BJ (cell line): ENCODE measurements around the gene ASB16. TPM values are rescaled to one million over a fixed set of nuclear protein-coding genes. Genes with fewer than 3 reads are reported as not detected.

Experiments used
- CTCF ChIA-PET: fragments of 350-600 bp; formaldehyde crosslinking; extraction: SDS; loops from one replicate; lab custom pipeline; 2021; ENCODE audit warnings: antibody characterized with exemption, inconsistent platforms; lab: Yijun Ruan, JAX
- POLR2A ChIA-PET: fragments of 300-600 bp; sonication (Branson Sonifier 250); formaldehyde crosslinking; extraction: SDS; loops from one replicate; lab custom pipeline; 2021; ENCODE audit warnings: antibody characterized with exemption; lab: Charles Lee
- DNase-seq: peaks from one replicate; pipeline ENCODE4 v3.0.0-alpha.2; 2011; ENCODE audit warnings: low read depth
- H3K27me3 ChIP-seq: 2 replicates; pipeline ENCODE4 v1.6.0; 2011; ENCODE audit warnings: low read length; ENCODE audit not compliant: control insufficient read depth, insufficient read depth
- H3K36me3 ChIP-seq: 2 replicates; pipeline ENCODE4 v1.5.1; 2011; ENCODE audit warnings: low read length; ENCODE audit not compliant: control insufficient read depth, insufficient read depth
- H3K4me3 ChIP-seq: 2 replicates; pipeline ENCODE4 v1.5.1; 2011; ENCODE audit warnings: low read depth, mild to moderate bottlenecking, control low read depth, low read length
- CTCF ChIP-seq: IDR thresholded peaks from 2 replicates; pipeline ENCODE4 v1.5.1; 2011; ENCODE audit warnings: low read depth, mild to moderate bottlenecking, control low read depth, inconsistent platforms, low read length, moderate library complexity; ENCODE audit not compliant: insufficient read depth
- polyA plus RNA-seq: library from polyadenylated mRNA; depleted of rRNA; stranded (reverse); fragments of >200 nt; gene quantifications from 2 replicates; pipeline ENCODE4 v1.2.3, GENCODE V29; 2011; rRNA removed
- small RNA-seq: library from RNA; depleted of rRNA; stranded (forward); fragments of <200 nt; gene quantifications from one replicate; pipeline ENCODE3, GENCODE V24; 2012; ENCODE audit warnings: low replicate concordance, low read depth; ENCODE audit not compliant: insufficient read length

Gene ASB16
- polyA plus RNA-seq, 1 experiment: not detected

- Histone ChIP-seq H3K4me3 (peak overlapping the region; percentile 92), H3K36me3 (peaks cover 5% of the 10 kb centered on the region), H3K27me3 (no peaks in the 10 kb centered on the region)
- TF ChIP-seq CTCF: 0 out of 2 replicates have a peak, but pooled peaks have one; percentile 2
- ChIA-PET POLR2A (interaction anchor here (0.7 kb wide), 1 partner anchor 100 kb away, joined by 4 read pairs; no protein-coding TSS in a partner anchor), CTCF (interaction anchor here (0.6 to 3.7 kb wide), 15 partner anchors 11 to 532 kb away, joined by 3 to 27 read pairs (median 4); partner anchors contain the start of genes FAM171A2, GRN, RUNDC3A and SLC25A39)
- DNase-seq: no peak
Measured at GRCh38 chr17:44221084-44221861, 50.8 kb downstream of the ASB16 start.

GRCh38 chr17:44221862-44222111, 51.3 kb downstream of the ASB16 start:
- DNase-seq: no peak
- peaks cover under 1% of the 10 kb centered on the region; the same call in 1 of the 2 replicates for H3K36me3 ChIP-seq
- ChIA-PET POLR2A (interaction anchor here (0.5 to 0.7 kb wide), 2 partner anchors 36 to 99 kb away, joined by 3 to 4 read pairs; no protein-coding TSS in a partner anchor), CTCF (interaction anchor here (0.6 to 3.7 kb wide), 14 partner anchors 11 to 532 kb away, joined by 3 to 27 read pairs (median 4); partner anchors contain the start of genes FAM171A2, GRN, RUNDC3A and SLC25A39)
- H3K27me3 ChIP-seq: no peaks in the 10 kb centered on the region
- peak overlapping the region; percentile 92 for H3K4me3 ChIP-seq
- no peak for TF ChIP-seq CTCF

- no peaks in the 10 kb centered on the region for H3K27me3 ChIP-seq
- peak; percentile 15 for TF ChIP-seq CTCF
- no peak for DNase-seq
Measured at GRCh38 chr17:44222112-44222869, 51.8 kb downstream of the ASB16 start.

GRCh38 chr17:44223541-44224071, 53.1 kb downstream of the ASB16 start:
- Histone ChIP-seq H3K27me3 (no peaks in the 10 kb centered on the region; the same call in 1 of the 2 replicates), H3K36me3 (no peaks in the 10 kb centered on the region), H3K4me3 (no peak overlapping the region)
- no peak for DNase-seq
- CTCF ChIA-PET: interaction anchor here (3.0 kb wide), 1 partner anchor 107 kb away, joined by 8 read pairs; no protein-coding TSS in a partner anchor
- TF ChIP-seq CTCF: no peak
- POLR2A ChIA-PET: no interaction called here

More at GRCh38 chr17:44222112-44222869, 51.8 kb downstream of the ASB16 start:
- H3K36me3 ChIP-seq: no peaks in the 10 kb centered on the region; the same call in 1 of the 2 replicates
- ChIA-PET POLR2A (interaction anchor here (0.5 to 0.7 kb wide), 2 partner anchors 37 to 99 kb away, joined by 3 to 4 read pairs; no protein-coding TSS in a partner anchor), CTCF (interaction anchor here (0.6 to 3.7 kb wide), 13 partner anchors 12 to 533 kb away, joined by 3 to 27 read pairs (median 4); partner anchors contain the start of genes FAM171A2, GRN, RUNDC3A and SLC25A39)
- peak overlapping the region; percentile 92 for H3K4me3 ChIP-seq

Small RNAs within 50 kb of the gene (small RNA-seq; reads per million reads assigned to genes)
- gene MIR6782 (not detected), gene RNU6-131P (not detected)

Other genes with a start within 250 kb of the ASB16 start
- not detected in 2 replicates for gene PPY, start 228.2 kb upstream of the ASB16 start, polyA plus RNA-seq
- not detected in 2 replicates for gene PYY, start 216.8 kb upstream of the ASB16 start, polyA plus RNA-seq
- 1.1 and 1.6 TPM in 2 replicates for gene NAGS, start 166.1 kb upstream of the ASB16 start, polyA plus RNA-seq
- gene TMEM101, start 155.7 kb upstream of the ASB16 start, polyA plus RNA-seq: 28.2 and 47.9 TPM in 2 replicates
- gene LSM12, start 104.0 kb upstream of the ASB16 start, polyA plus RNA-seq: 36.3 and 51.7 TPM in 2 replicates
- 115 and 151 TPM in 2 replicates for gene G6PC3, start 100.0 kb upstream of the ASB16 start, polyA plus RNA-seq
- gene HDAC5, start 47.1 kb upstream of the ASB16 start, polyA plus RNA-seq: 46.4 and 102 TPM in 2 replicates
- gene HROB, start 28.8 kb upstream of the ASB16 start, polyA plus RNA-seq: 2.1 and 3.4 TPM in 2 replicates
- 43.8 and 64.0 TPM in 2 replicates for gene TMUB2, start 16.3 kb downstream of the ASB16 start, polyA plus RNA-seq
- gene ATXN7L3, start 29.2 kb downstream of the ASB16 start, polyA plus RNA-seq: 47.0 and 53.9 TPM in 2 replicates
- gene UBTF, start 49.0 kb downstream of the ASB16 start, polyA plus RNA-seq: 19.8 and 21.1 TPM in 2 replicates
- not detected in 2 replicates for gene SLC4A1, start 97.4 kb downstream of the ASB16 start, polyA plus RNA-seq
- gene RUNDC3A, start 137.9 kb downstream of the ASB16 start, polyA plus RNA-seq: 0.31 and 0.58 TPM in 2 replicates
- gene SLC25A39, start 154.1 kb downstream of the ASB16 start, polyA plus RNA-seq: 51.9 and 84.5 TPM in 2 replicates
- gene GRN, start 174.6 kb downstream of the ASB16 start, polyA plus RNA-seq: 213 and 581 TPM in 2 replicates
- 1.3 and 2.3 TPM in 2 replicates for gene FAM171A2, start 193.1 kb downstream of the ASB16 start, polyA plus RNA-seq
- gene ITGA2B, start 218.9 kb downstream of the ASB16 start, polyA plus RNA-seq: 0.05 and 0.11 TPM in 2 replicates